Measurements from ENCODE around the gene ATP5ME.

- TF ChIP-seq CTCF (IDR thresholded peaks at IDR 0.05; ENCODE audit: insufficient read depth, low read length, poor library complexity, severe bottlenecking): no peak
- TF ChIP-seq EZH2phosphoT487 (conservative IDR thresholded peaks at IDR 0.05; ENCODE audit: low read length): no peak
These were observed 38.0 kb upstream of the ATP5ME start for GRCh38 chr4:712093-712492.

Data from SU-DHL-6 (cell line).